Measurements from ENCODE around the gene RRAGD.
A peak's percentile ranks its signal among the peaks of the same experiment; 100 is the strongest.

- TF ChIP-seq CTCF (IDR thresholded peaks at IDR 0.05): peak; percentile 74 to 98 (median 94)
- TF ChIP-seq POLR2A (IDR thresholded peaks at IDR 0.05): peak; percentile 16
- no peak for TF ChIP-seq POLR2AphosphoS5 (IDR thresholded peaks at IDR 0.05)
Measured at GRCh38 chr6:89432875-89433251, 20.8 kb upstream of the RRAGD start, which contains the start of gene ANKRD6.

Measured in prostate gland (tissue), 2 donors.